AG08395 (cell line): Measurements from ENCODE around the gene TRAPPC10.

Experiments used
- DNase-seq: peaks from one replicate; pipeline ENCODE4 v3.0.0; 2012; ENCODE audit warnings: mixed read lengths, low spot score

The TRAPPC10 gene

GRCh38 chr21:44066116-44066515, 54.0 kb downstream of the TRAPPC10 start:
- DNase-seq: no peak

DNA sequence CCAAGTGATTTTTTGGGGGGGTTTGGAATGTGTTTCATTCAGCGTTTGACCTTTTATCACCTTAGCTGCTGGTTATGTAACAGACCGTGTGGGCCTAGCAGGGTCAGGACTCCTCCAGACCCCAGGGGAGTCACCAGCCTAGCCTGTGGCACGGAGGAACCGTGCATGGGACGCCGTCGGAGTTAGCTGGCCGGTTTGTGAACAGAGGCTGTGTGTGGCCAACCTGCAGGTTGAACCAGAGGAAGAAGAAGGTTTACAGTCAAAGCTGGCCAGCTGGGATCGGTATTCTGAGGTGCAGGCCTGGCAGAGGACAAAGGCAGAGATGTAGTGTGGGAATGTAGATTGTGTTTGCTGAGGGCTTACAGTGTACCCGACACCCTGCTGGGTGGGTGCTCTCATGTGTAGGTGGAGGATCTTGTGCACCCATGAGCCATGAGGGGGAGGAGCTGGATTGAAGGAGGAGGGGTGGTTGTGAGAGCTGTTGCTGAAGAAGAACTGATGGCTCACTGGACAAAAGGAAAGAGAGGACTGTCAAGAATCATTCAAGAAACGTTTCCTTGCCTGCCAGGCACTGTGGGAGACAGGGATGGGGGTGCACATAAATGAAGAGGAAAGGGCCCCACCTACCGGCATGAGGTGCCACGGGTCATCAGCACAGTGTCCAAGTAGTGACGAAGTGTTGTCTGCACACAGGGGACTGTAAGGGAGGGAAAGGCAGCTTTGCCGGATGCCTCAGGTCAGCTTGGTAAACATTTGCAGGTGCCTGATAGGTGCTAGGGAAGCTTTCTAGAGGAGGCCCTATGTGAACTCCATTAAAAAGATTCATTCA, 55.1 kb downstream of the TRAPPC10 start:
- no peak for DNase-seq

DNA sequence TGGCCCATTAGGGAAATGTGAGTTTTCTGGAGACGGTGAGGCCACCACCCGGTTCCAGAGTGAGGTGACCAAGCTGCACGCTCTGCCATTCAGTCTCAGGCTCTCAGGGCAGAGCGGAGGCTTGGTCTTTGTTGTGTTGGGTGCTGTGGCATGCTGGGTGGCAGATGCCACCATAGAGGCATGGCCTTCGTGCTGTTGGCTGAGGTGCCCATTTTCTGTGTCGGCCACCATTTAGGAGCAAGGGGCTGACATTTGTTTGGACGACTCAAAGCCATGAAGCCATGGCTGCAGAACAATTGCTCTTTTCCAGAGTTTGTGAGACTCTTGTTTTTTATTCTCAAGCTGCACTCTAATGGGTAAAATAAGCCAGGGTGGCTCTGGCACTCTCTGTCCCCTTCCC, 58.3 kb downstream of the TRAPPC10 start:
- no peak for DNase-seq

DNA sequence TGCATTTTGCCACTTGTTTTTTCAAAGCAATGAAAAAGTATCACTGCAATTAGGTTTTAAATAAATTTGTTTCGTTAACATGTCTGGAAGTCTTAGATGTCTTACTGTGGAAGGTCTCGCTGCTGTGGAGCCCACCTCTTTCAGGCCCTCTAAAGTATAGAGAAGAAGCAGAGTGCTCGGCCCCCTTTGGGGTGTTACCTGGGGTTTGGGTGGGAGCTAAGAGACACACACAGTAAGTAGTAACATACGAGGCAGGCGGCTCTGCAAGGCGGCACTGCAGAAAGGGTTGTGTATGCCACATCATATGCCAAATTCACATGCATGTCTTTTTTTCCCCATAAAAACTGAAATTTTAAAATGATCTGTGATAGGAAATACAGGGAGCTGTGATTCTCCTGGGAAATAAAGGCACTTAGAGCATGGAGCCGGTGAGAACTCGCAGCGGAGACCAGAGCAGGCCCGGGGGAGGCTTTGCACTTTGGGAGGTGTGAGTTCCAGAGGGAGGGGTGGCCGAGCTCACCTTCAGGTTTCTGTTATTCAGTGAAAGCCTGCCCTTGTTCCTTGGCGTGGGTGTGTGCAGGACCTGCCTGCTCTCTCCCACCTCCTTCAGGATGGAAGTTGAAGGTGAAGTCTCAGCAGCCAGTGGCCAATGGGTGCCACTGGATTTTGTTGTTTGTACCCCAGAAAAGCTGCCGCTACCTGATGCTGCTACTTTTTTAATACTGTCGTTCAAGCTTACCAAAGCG, 59.4 kb downstream of the TRAPPC10 start:
- DNase-seq: no peak

DNA sequence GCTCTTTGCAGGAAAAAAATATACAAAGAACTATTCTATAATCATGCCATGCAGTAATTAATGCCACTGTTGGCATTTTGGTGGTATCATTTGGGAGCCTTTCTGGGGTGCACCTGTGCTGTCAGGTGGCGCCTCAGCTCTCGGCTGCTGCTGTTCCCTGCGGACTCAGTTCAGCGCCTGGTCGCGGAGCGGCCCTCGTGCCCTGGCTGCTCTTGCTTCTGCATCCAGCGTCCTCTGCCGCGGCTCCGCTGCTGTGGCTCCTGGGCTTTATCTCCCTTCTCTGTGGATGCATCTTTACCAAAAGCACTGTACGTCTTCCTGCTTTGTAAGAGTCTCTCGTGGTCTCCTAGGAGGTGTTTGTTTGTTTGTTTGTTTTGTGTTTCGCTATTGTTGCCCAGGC, 60.0 kb downstream of the TRAPPC10 start:
- no peak for DNase-seq

- DNase-seq: no peak
Measured at GRCh38 chr21:44074315-44074958, 62.3 kb downstream of the TRAPPC10 start.

DNA sequence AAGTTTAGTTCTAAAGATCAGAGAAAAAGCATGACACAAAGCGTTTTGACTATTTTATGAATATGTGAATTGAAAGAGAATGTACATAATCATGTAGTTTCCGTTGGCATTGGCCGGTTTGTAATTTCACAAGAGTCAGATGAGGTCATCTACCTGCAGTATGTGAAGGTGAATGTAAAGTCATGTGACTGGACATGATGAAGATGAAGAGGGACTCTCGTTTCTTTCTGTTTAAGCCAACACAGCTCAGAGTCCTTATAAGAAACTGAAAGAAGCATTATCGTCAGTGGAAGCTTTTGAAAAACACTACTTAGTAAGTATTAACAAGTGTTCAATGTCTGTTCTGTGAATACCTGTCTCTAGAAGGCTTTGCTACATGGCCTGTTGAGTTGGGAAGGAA, 64.2 kb downstream of the TRAPPC10 start:
- no peak for DNase-seq

DNA sequence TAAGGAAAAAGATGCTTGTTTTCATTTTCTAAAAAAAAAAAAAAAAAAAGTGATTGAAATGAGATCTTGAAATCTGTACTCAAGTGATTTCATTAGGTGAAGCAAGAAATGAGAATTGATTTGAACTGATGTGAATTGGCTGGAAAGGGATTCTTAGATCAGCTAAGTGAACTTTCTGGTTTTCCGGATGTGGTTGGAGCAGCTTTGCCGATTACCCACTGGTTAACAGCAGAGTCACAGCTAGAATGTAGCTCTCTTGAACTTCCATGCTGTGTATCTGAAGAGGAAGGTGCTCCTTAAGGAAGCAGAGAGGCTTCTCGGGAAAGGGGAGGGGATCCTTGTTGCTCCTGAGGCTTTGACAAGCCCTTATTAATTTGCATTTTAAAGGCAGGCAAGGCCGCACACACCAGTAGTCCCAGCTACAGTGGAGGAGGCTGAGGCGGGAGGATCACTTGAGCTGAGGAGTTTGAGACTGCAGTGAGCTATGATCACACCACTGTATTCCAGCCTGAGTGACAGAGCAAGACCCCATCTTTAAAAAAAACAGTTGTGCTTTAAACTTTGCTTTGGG, 66.4 kb downstream of the TRAPPC10 start:
- no peak for DNase-seq

DNA sequence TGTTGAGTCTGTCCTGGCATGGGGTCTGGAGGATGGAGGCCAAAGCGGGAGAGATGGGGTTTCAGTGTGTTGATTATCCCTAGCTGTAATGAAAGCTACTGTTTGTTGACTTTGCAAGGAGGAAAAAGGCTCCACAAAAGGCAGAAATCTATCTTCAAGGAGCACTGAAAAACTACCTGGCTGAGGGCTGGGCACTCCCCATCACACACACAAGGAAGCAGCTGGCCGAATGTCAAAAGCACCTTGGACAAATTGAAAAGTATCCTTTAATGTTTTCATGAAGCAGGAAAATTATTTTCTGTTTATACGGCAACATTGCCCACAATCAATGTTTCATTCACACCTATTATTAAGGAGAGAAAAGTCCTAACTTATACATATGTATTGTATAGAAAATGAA, 67.3 kb downstream of the TRAPPC10 start:
- no peak for DNase-seq

DNA sequence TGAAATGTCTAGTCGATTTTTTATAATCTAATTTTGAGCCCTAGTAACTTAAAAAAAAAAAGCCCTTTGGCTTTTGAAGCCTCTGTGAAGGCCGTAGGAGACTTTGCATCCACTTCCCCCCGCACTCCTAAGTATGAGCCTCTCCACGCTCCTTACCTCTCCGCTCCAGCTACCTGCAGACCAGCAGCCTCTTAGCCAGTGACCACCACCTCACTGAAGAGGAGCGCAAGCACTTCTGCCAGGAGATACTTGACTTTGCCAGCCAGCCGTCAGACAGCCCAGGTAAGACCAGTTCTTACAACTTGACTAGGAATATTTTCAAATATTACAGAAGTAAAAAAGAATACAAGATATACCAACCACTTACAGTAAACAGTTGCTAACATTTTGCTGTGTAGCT, 67.7 kb downstream of the TRAPPC10 start:
- no peak for DNase-seq

- no peak for DNase-seq
Measured at GRCh38 chr21:44082648-44083440, 70.7 kb downstream of the TRAPPC10 start.

DNA sequence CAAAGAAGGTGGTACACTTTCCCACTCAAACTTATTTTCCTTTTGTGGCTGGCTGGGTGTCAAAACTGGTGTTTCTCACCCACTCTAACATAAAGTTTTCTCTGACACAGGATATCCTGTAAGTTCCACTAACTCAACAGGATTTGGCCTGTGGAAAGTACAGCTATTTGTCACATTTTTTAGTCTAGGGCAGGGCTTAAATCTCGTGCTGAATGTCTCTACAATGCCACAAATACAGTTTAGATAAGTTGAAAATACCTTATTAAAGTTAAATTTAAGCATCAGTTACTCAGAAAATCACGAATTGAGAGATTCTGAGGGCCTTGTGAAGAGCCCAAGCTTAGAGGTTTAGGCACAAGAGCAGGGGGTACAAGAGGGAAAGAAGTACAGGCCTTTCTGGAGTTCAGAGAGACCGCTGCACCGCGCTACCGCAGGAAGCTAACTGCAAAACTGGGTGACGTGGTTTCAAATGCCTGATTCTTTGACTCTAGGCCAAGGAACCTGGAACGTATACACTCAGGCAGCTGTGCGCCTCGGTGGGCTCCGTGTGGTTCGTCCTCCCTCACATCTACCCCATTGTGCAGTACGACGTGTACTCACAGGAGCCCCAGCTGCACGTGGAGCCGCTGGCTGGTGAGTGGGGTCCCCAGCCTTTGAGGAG, 71.7 kb downstream of the TRAPPC10 start:
- no peak for DNase-seq

GRCh38 chr21:44084496-44085241, 72.6 kb downstream of the TRAPPC10 start:
- no peak for DNase-seq

DNA sequence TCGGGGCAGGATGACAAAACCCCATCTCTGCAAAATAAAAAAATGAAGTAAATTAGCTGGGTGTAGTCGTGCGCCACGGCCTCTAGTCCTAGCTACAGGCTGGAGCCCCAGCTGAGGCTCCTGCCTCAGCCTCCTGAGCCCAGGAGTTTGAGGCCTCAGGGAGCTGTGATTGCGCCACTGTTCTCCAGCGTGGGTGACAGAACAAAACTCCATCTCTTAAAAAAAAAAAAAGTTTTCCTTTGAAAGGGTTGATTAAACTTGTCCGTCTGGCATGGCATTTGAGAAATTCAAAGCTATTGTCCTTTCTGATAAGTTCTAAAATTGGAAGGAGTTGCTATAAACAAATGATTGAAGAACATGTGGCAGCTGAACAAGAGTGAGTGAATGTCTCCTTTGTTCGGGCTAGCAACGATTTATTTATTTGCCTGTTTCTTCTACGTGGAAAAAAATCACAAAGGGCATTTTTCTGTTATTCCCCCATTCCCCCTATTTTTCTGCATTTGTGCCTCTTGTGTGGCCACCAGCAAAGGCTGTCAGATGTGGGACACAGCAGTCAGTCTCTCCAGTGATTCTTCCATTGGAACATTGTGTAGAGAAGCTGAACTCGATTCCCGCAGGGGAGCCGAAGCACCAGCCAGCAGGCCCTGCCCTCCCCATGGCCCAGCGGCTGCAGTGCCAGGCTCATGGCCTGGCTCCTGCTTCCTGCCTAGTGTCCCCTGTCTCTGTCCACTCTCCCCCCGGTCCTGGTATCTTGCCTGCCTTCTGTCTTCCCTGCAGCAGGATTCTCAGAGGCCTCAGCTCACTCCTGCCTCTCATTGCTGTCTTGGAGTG, 73.6 kb downstream of the TRAPPC10 start:
- DNase-seq: no peak

DNA sequence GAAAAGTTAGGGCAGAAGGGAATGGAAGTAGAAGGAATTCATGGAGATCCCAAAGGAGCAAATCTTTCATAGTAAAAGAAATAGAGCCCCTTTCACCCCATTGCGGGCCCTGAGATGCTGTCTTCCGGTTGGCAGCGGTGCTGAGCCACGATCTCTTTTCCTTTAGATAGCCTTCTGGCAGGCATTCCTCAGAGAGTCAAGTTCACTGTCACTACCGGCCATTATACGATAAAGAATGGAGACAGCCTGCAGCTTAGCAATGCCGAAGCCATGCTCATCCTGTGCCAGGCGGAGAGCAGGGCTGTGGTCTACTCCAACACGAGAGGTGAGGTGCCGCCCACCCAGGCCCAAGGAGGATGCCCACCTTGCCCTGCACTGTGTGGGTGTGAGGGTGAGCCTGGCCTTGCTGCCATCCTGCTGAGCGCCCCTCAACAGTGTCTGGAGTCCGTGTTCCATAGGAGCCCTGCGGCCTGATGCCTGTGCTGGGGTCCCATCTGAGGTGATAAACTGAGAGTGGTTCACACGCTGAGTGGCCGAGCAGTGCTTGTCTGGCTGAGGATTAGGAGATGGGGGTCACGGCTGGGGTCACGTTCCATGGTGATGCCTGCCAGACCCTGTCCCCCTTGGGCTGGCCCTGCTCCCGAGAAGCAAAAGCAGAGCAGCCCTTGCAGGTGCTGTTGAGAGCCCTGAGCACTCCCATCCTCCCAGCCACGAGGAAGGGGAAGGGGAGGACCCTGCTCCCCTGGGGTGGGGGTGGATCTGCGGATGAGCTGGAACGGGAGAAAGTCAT, 74.7 kb downstream of the TRAPPC10 start:
- no peak for DNase-seq

DNA sequence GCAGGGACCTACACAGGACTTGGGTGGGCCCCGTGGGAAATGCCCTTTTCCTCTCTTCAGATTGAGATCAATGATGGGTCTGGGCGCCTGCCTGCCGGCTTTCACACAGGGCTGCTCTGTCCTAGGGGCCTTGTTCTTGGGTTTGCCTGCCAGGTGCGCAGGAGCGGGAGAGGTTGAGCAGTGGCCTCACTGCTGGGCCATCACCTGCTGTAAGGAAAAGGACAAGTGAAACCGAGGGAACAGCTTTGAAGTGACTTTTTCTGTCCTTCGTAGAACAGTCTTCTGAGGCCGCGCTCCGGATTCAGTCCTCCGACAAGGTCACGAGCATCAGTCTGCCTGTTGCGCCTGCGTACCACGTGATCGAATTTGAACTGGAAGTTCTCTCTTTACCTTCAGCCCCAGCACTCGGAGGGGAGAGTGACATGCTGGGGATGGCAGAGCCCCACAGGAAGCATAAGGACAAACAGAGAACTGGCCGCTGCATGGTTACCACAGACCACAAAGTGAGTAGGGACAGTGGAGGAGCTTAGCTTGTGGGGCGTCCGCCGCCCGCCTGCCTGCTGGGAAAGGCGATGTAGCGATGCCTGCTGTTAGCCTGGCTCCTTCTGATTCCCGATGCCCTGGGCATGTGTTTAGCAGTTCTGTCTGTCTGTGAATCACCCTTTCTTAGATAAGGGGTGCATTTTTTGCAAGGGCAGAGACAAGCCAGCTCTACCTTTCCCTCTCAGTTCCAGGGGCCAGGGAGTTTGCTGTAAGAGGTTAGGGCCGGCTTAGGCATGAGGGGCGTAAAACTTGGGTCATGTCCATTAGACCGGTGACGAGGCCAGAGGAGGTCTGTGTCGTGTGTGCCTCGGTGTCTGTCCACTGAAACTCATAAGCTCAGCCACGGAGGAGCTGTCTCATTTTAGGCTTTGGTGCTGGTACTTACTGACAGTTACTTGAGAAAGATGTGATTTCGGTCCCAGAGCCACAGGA, 75.6 kb downstream of the TRAPPC10 start:
- DNase-seq: no peak

DNA sequence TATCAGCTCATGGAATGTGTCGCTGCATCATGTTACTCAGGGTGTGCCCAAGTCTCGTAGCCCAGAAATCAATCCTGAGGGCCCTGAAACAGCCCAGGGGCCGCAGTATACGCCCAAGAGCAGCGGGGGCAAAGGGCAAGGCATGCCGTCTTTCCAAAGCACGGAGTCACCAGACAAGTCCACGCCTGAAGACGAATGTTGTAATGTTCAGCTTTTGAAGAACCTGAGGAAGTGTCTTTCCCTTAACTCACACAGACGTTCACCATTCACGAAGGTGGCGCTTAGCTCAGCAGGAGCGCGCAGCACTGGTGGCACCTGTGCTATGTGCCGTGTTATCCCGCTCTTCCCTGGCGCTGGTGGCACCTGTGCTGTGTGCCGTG, 76.3 kb downstream of the TRAPPC10 start:
- DNase-seq: no peak
